SK-N-SH (cell line): Measurements from ENCODE around the gene STUB1.

ENCODE experiments used
- CTCF ChIP-seq: fragments of 200-600 bp; sonication (generic); IDR thresholded peaks from 2 replicates; pipeline ENCODE4 v1.6.1; 2017; ENCODE audit warnings: antibody characterized with exemption, mild to moderate bottlenecking, moderate library complexity
- EP300 ChIP-seq, 2 experiments: IDR thresholded peaks; 2 replicates each; pipeline versions ENCODE4 v1.4.0 to v1.6.1; 2012; ENCODE audit warnings: borderline replicate concordance in 1 of 2, low read depth in 1 of 2, low read length in 1 of 2
- IRF3 ChIP-seq: fragments of 150-350 bp; IDR thresholded peaks from 2 replicates; pipeline ENCODE4 v1.6.1; 2016; ENCODE audit warnings: mild to moderate bottlenecking, low read depth, low read length
- JUND ChIP-seq: IDR thresholded peaks from 2 replicates; pipeline ENCODE4 v1.4.0; 2012
- MEF2A ChIP-seq: IDR thresholded peaks from 2 replicates; pipeline ENCODE4 v1.4.0; 2012; ENCODE audit warnings: low read depth, borderline replicate concordance
- MXI1 ChIP-seq: IDR thresholded peaks from 2 replicates; pipeline ENCODE4 v1.6.1; 2012; ENCODE audit warnings: mild to moderate bottlenecking, low read depth, low read length, improper control_type of control experiment
- NFIC ChIP-seq: IDR thresholded peaks from 2 replicates; pipeline ENCODE4 v1.4.0; 2012; ENCODE audit warnings: borderline replicate concordance
- PBX3 ChIP-seq: IDR thresholded peaks from 2 replicates; pipeline ENCODE4; 2012
- POLR2AphosphoS5 ChIP-seq: IDR thresholded peaks from 2 replicates; pipeline ENCODE4 v1.6.1; 2012; ENCODE audit warnings: low read depth, low read length
- REST ChIP-seq: IDR thresholded peaks from 2 replicates; pipeline ENCODE4 v1.6.1; 2012; ENCODE audit warnings: mild to moderate bottlenecking, low read depth, low read length, moderate library complexity
- SMC3 ChIP-seq: IDR thresholded peaks from 2 replicates; pipeline ENCODE4 v1.6.1; 2012; ENCODE audit warnings: low read depth, low read length, improper control_type of control experiment
- USF1 ChIP-seq: IDR thresholded peaks from 2 replicates; pipeline ENCODE4 v1.4.0; 2012; ENCODE audit warnings: low read depth, borderline replicate concordance

GRCh38 chr16:675884-676564 is 4.2 kb upstream of the STUB1 start:
- TF ChIP-seq PBX3 (no peak), CTCF (no peak), USF1 (no peak), EP300 (IDR thresholded peaks at IDR 0.05; ENCODE audit: borderline replicate concordance in 1 of 2, low read depth in 1 of 2, low read length in 1 of 2) (no peak), REST (no peak), MXI1 (no peak), IRF3 (no peak), SMC3 (no peak), POLR2AphosphoS5 (no peak), JUND (no peak), NFIC (no peak), MEF2A (no peak)
